ENCODE results near the gene CBFB. TPM values are rescaled to one million over a fixed set of nuclear protein-coding genes. Genes with fewer than 3 reads are reported as not detected.
A peak's percentile ranks its signal among the peaks of the same experiment; 100 is the strongest.

CBFB gene
- total and polyA plus RNA-seq, 12 donors, result 13.0 to 41.2 (median 27.1) TPM

- peaks cover 0 to 9% of the 10 kb centered on the region in 2 donors for H3K36me3 ChIP-seq (replicated peaks in 1 of 2)
- no peaks in the 10 kb centered on the region for H3K9me3 ChIP-seq (replicated peaks in 1 of 3)
- no peaks in the 10 kb centered on the region for H3K27me3 ChIP-seq
- no peak for TF ChIP-seq POLR2A (IDR thresholded peaks at IDR 0.05)
- TF ChIP-seq, protein P1, sequence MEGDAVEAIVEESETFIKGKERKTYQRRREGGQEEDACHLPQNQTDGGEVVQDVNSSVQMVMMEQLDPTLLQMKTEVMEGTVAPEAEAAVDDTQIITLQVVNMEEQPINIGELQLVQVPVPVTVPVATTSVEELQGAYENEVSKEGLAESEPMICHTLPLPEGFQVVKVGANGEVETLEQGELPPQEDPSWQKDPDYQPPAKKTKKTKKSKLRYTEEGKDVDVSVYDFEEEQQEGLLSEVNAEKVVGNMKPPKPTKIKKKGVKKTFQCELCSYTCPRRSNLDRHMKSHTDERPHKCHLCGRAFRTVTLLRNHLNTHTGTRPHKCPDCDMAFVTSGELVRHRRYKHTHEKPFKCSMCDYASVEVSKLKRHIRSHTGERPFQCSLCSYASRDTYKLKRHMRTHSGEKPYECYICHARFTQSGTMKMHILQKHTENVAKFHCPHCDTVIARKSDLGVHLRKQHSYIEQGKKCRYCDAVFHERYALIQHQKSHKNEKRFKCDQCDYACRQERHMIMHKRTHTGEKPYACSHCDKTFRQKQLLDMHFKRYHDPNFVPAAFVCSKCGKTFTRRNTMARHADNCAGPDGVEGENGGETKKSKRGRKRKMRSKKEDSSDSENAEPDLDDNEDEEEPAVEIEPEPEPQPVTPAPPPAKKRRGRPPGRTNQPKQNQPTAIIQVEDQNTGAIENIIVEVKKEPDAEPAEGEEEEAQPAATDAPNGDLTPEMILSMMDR (IDR thresholded peaks at IDR 0.05), result no peak
- no peak overlapping the region for H3K4me3 ChIP-seq
- intact Hi-C loops (cut with DNase I), result no loop called here
- WGBS, 4 donors, result 83 to 90% (median 89%) methylated on average over 12 of the region's 12 CpGs
- no peak overlapping the region for H3K27ac ChIP-seq
- DNase-seq, result no peak
- H3K4me1 ChIP-seq (replicated peaks in 1 of 2), result no peaks in the 10 kb centered on the region
Observed at GRCh38 chr16:67006930-67007658, 21.9 kb upstream of the CBFB start.

- intact Hi-C loops (cut with DNase I), result no loop called here
- H3K27me3 ChIP-seq, result no peaks in the 10 kb centered on the region
- DNase-seq, result no peak
- no peak for TF ChIP-seq POLR2A (IDR thresholded peaks at IDR 0.05)
- TF ChIP-seq, protein P1 (IDR thresholded peaks at IDR 0.05), result no peak
- H3K9me3 ChIP-seq (replicated peaks in 1 of 3), result no peaks in the 10 kb centered on the region
- H3K36me3 ChIP-seq (replicated peaks in 1 of 2), result peaks cover 0 to 6% of the 10 kb centered on the region in 2 donors
- H3K4me3 ChIP-seq, result no peak overlapping the region
- H3K4me1 ChIP-seq (replicated peaks in 1 of 2), result peaks cover 9% of the 10 kb centered on the region in 2 donors
- WGBS, 4 donors, result 59 to 84% (median 67%) methylated on average over 1 of the region's 1 CpG
- no peak overlapping the region for H3K27ac ChIP-seq
Observed at GRCh38 chr16:67009158-67009557, 19.8 kb upstream of the CBFB start.

- TF ChIP-seq, protein P1 (IDR thresholded peaks at IDR 0.05), result no peak
- TF ChIP-seq POLR2A (IDR thresholded peaks at IDR 0.05), result no peak
- Histone ChIP-seq H3K9me3 (replicated peaks in 1 of 3) (no peaks in the 10 kb centered on the region), H3K27me3 (no peaks in the 10 kb centered on the region), H3K27ac (no peak overlapping the region), H3K4me3 (no peak overlapping the region), H3K4me1 (replicated peaks in 1 of 2) (peaks cover 13% of the 10 kb centered on the region in 2 donors), H3K36me3 (replicated peaks in 1 of 2) (no peaks in the 10 kb centered on the region)
- DNase-seq, result no peak
- WGBS, 4 donors, result 75 to 95% (median 88%) methylated on average over 1 to 2 of the region's 2 CpGs
- intact Hi-C loops (cut with DNase I), result loop anchor here in 1 of 2 donors (10.0 kb wide), 1 partner anchor 144 kb away; the partner anchor contains the start of genes B3GNT9, FBXL8 and TRADD
Observed at GRCh38 chr16:67011274-67011673, 17.7 kb upstream of the CBFB start.

GRCh38 chr16:67013233-67013822 is 15.6 kb upstream of the CBFB start:
- intact Hi-C loops (cut with DNase I), result loop anchor here in 1 of 2 donors (10.0 kb wide), 1 partner anchor 141 kb away; the partner anchor contains the start of genes B3GNT9, FBXL8 and TRADD
- H3K9me3 ChIP-seq (replicated peaks in 1 of 3), result no peaks in the 10 kb centered on the region
- 12 to 28% (median 14%) methylated on average over 3 to 21 of the region's 21 CpGs for WGBS, 4 donors
- peak overlapping the region in 2 of 5 donors; percentile 35 to 59 for H3K27ac ChIP-seq
- no peaks in the 10 kb centered on the region for H3K27me3 ChIP-seq
- TF ChIP-seq, protein P1 (IDR thresholded peaks at IDR 0.05), result no peak
- TF ChIP-seq POLR2A (IDR thresholded peaks at IDR 0.05), result no peak
- DNase-seq, result no peak
- H3K36me3 ChIP-seq (replicated peaks in 1 of 2), result no peaks in the 10 kb centered on the region
- H3K4me1 ChIP-seq (replicated peaks in 1 of 2), result peaks cover 13% of the 10 kb centered on the region in 2 donors
- H3K4me3 ChIP-seq, result peak overlapping the region in 2 of 4 donors; percentile 11 to 70

Data from adrenal gland (tissue), 12 donors.